NCI-H82 (cell line): ENCODE data around the gene SLC4A7.
"Not testable (repeated sequence)": the region's sequence is repeated elsewhere in the genome, so short reads cannot be mapped to it uniquely, and the experiment has no call there.

Source experiments
- DNase-seq: peaks from one replicate; lab custom pipeline; 2025; lab: John Stamatoyannopoulos, UW

The SLC4A7 gene

DNA sequence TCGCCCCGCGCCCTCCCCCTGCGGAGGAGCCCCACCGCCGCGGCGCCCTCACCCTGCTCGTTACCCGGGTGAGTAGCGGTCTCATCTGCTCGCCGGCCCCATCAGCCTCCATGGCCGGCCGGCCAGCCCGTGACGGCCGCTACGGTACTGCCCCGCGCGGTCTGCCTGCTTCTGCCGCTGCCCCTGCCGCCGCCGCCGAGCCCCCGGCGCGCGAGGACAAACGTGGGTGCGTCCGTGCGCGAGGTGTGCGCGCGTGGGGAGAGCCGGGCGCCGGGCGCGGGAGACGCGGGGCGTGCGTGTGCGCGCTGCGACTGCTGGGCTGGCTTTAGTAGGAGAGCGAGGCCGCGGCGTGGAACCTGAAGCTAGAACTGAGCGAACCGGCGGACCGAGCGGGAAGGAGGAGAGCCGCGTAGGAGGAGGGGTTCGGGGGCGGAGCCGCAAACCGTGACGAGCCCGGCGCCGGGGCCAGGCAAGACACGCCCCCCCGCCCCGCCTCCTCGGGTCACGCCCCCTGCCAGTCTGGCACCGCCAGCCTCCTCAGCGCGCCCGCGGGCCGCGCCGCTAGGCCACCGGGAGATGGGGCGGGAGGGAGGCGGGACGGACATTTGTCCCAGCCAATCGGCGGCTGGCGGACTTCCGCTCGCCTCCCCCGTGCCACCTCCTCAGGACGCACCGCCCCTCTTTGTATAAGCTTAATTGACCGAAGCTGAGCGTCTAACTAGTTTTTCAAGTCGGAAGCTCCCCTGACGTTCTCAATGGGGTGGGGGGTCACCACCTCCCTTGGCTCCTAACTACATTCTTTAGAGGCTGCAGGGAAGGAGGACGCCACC is at the start of gene SLC4A7:
Gene SLC4A7, minus strand, starts transcription at position 370 of the 830 bp plus-strand sequence. Its CDS starts 258 bp downstream, at position 112.
- DNase-seq = peak; percentile 96

DNA sequence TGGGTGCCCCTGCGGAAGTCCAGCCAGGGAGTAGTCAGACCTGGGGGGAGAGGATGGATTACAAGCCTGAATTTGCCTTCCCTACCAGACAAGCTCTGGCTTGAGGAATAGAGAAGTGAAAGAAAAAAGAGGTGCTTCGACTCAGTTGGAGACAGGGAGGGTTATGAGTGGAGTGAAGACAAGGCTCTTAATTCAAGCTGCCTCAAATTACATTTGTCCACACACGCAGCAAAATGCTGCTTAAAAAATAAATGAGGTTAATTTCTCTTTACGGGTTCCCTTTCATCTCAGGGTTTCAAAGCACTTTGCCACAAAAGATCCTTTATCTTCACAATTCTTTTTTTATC is 49.0 kb upstream of the SLC4A7 start:
- no peak for DNase-seq

DNA sequence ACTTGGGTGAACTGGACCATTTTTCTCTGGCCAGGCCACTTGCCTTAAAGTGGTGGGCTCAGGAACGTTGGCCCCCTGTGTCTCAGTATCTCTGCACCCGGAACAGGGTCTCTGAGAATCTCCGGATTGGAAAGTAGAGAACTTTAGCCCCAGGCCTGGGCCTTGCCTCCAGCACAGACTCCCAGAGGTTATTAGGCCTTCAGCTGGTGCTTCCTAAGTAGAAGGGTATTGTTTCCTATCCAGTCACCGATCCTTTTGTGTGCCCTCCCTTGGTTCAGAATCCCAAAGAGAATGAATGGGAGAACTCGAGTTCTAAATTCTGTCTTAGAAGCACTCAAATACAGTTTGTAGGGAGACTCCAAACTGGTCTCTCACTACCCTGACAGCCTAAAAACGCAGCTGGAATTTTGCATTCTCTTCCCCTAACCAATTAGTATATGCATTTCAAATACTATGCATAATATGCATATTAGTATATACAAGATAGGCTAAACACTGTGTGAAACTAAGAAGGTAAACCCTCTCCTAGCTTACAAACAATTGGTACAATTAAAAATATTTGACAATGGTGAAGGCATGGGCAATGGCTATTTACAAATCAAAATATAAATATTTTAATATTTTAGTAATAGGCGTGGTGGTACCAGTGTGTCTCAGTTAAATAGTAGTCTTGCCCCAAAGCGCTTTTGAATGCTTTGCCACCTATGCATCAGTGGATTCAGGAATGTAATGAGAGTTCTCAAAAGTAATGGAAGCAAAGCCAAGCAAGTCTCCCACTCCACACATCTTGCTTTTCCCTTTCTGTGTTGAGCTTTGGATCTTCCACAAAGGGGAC is 48.5 kb upstream of the SLC4A7 start:
- no peak for DNase-seq

DNA sequence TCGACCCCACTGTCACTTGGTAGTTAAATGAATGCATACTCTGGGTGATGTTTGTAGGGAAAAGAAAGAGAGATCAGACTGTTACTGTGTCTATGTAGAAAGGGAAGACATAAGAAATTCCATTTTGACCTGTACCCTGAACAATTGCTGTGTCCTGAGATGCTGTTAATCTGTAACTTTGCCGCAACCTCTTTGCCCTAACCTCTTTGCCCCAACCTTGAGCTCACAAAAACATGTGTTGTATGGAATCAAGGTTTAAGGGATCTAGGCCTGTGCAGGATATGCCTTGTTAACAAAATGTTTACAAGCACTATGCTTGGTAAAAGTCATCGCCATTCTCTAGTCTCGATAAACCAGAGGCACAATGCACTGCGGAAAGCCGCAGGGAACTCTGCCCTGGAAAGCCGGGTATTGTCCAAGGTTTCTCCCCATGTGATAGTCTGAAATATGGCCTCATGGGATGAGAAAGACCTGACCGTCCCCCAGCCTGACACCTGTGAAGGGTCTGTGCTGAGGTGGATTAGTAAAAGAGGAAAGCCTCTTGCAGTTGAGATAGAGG is 47.1 kb upstream of the SLC4A7 start:
- DNase-seq = not testable (repeated sequence)

DNA sequence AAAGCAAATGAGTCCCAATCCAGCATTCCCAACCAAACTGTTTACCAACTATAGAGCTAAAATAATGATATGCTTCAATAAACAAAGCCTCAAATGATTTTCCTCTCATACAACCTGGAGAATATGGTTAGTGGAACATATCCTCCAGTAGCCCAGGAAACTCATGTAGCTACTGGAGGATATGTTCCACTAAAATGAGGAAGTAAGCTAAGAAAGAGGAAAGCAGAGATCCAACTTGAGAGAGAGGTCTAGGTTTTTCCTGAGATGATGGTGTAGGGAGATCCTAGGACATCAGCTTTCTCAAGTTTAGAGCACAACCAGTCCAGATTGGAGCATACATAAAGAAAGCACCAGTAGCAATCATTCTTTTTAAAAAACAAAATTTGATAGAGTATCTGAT is 44.6 kb upstream of the SLC4A7 start:
- DNase-seq = no peak

DNA sequence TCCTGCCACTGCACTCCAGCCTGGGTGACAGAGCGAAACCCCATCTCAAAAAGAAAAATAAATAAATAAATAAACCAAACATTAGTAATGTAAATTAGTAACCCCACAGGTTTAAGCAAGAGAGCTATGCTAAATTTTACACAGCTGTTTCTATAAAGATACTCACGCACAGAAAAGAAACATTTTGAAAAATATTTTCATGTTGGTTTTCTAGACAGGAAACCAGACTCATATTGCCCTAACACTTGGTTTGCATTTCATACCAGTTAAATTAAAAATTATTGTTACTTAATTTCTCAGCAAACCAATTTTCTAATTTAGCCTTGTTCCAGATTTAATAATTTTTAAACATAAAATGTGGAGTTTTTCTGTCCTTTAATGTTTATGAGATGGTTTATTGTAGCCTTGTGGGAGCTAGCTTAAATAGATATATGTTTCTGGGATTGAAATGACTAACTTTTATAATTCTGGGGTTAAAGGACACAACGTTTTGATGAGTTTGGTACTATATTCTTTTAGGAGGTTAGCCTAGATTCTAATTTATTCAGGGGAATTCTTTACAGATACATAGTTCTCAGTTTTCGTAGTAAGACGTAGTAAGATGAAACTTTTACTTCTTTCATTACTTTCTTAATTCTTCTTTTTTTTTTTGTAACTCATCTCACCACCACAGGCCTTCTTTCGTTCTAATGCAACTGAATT is 42.6 kb upstream of the SLC4A7 start:
- no peak for DNase-seq

DNA sequence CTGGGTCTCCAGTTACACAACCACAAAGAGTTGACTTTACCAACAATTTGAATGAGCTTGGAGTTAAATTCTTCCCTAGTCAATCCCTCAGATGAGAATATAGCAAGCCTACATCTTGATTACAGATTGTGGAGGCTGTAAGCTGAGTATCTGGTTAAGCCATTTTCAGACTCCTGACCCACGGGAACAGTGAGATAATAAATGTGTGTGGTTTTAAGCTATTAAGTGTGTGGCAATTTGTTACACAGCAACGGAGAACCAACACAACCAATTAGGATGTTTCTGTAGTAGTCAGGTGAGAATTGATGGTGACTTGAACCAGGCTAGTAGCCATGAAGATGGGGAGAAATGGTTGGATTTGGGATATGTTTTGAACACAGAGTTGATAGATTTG is 37.7 kb upstream of the SLC4A7 start:
- no peak for DNase-seq

DNA sequence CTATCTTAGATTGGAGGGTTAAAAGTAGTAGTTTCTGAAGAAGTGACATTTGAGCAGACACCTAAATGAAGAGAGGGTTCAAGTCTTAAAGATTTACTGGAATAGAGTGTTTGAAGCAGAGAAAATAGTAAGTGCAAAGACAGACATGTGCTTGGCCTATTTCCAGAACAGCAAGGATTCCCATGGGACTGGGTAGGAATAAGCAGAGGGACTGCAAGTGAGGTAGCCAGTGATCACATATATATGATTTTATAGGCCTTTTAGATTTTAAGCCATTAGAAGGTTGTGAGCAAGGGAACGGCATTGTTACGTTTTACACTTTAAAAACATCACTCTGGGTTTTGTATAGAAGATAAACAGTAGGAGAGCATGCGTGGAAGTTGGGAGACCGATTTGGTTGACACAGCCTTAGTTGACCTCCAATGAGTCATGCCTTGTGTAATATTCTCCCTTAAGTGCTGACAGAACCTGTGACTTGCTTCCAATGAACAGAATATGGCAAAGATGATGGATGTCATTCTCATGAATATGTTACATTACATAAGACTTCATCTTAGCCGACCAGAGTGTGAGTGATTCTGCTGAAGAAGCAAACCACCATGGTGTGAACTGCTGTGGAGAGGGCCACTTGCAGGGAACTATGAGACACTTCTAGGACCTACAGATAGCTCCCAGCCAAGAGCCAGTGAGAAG is 37.1 kb upstream of the SLC4A7 start:
- DNase-seq = no peak

DNA sequence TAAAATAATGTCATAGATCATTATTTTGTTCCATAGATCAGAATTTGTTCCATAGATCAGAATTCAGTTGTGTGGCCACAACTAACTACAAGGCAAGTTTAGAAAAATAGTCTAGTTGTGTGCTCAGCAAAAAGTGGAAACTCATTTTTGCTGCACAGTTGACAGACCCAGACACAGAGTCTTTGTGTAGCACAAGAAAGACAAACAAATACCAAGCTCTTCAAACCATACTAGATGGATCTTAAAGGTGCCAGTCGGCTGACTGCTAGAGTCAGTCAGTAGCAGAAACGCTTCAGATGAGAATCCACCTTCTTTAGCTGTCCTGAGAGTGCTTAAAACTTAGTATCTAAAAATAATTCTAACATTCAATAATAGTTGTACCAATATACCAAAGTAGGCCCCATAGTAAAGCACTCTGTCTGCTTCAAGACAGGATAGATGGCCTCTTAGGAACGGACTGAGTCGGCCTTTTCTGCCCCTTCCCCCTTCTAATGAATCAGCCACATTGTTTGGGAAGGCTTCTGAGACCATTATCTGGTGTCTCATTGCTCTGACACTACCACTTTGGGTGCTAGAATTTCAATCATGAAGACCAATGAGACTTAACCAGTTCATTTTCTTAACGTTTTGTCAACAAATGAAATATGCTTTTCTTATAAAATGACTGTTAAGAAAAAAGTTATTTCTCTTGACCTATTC is 27.7 kb upstream of the SLC4A7 start:
- DNase-seq = no peak

DNA sequence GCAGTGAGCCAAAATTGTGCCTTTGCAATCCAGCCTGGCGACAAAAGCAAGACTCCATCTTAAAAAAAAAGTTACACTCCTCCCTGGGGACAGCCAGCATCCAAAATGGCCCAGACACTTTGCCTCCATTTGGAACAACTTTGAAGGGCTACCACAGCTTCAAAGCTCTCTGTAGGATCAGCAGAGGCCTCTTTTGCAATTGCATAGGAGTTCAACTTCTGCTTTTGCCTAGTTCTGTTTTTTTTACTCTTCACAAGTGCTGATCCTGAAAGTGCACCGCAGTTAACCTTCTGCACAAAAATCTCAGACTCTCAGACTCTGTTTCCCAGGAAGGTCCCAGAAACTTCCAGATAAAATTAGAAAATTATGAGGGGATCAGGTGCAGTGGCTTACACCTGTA is 25.2 kb upstream of the SLC4A7 start:
- no peak for DNase-seq

DNA sequence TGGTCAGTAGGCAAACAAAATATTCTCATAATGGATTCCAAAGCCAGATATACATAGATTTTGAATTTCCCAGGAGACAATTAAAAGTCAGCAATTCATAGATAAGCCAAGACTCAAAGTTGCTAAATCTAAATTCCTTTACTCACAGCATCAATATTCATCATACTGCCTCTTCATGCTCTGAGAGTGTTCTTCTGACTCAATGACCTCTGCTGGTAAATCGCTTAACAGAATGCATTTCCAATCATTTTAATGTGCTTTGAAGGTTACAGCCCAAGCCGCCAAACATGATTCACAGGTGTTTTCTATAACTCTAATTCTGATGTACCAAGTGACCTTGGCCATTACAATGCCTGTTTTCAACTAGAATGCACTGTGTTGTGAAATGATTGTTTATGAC is 24.2 kb upstream of the SLC4A7 start:
- DNase-seq = no peak

DNA sequence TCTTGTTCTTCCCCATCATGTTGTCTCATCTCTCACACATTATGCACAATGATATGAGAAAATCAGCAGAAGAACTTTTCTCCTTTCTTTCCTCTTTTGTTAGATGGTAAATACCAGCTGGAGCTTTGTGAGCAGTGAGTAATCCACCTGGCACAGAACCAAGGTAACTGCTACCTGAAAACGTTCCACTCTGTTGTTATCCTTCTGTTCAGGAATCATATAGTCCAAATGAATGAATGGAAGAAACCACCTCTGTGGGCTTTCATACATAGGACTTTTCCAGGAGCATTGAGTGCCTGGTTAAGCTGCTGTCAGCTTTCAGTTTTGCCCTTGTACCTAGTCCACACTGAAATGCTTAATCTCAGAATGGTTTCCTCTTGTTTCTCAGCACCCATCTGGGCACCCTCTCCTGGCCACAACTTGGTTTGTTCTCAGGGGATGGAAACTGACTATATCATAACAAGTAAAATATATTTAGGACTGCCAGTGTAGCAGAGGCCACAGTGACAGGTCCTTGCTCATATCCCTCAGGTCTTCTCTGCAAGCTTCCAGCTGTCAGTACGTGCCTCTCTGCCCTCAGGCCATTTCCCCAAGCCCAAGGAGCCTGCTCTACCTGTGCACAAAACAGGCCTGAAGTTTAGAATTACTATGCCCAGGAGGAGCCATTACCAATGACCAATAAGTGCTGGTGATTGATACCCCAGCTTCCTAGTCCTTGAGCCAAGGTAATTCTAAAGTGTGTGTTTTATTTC is 23.5 kb upstream of the SLC4A7 start:
- DNase-seq = no peak

DNA sequence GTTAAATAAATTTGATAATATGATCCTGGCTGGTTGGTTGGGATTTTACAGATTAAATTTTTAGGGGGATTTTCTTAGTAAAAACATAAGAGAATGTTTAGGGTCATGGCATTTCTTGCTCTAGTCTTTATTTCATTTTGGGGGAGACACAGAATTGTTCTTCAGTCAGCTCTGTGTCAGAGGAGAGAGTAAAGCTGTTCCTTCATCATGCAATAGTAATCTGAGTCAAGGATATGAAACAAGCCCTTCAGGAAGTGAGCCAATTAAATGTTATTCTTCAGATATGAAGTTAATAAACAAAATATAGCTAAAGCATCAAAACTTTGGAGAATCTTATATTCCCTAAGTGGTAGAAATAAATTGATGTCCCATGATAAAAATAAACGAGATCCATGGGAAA is 22.9 kb upstream of the SLC4A7 start:
- DNase-seq = no peak

DNA sequence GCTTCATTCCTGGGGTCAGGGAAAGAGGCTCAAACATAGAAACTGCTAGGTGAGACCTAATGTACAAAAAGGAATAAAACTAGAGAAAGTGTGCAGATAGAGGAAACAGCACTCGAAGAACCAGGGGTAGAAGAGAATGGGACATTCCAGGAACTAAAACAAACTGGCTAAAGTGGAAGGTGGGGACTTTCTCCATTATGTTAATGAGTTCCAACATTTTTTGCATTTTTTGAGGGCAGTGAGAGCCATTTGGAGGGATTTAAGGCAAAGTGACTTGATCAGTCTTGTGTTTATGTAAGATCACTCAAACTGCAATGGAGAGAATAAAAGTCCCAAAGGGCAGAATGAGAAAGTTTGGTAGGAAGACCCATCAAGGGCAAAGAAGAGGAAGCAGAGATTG is 20.6 kb upstream of the SLC4A7 start:
- no peak for DNase-seq

DNA sequence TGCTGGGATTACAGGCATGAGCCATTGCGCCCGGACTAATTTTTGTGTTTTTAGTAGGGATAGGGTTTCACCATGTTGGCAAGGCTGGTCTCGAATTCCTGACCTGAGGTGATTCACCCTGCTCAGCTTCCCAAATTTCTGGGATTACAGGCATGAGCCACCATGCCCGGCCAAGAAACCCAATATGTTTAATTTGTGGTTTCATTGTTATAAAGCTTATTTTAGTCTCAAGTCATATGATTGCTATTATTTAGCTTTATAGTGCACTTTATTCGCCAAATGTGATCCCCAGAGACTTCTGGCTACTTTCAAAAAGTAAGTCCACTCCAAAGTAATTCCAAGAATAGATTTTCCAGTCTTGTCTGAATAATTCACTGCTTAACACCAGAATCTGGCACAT is 19.3 kb upstream of the SLC4A7 start:
- no peak for DNase-seq

DNA sequence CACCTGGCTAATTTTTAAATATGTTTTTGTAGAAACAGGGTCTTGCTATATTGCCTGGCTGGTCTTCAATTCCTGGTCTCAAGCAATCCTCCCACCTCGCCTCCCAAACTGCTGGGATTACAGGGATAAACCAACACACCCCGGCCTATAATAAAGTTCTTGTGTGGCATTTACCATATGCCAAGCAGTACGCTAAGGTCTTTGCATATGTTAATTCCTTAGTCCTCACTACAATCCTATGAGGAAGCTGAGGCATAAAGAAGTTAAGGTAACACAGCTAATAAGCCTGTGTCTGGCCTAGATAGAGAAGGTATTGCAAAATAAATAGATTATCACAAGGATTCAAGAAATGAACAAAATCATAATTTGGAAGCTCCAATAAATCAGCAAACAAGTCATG is 17.6 kb upstream of the SLC4A7 start:
- no peak for DNase-seq

DNA sequence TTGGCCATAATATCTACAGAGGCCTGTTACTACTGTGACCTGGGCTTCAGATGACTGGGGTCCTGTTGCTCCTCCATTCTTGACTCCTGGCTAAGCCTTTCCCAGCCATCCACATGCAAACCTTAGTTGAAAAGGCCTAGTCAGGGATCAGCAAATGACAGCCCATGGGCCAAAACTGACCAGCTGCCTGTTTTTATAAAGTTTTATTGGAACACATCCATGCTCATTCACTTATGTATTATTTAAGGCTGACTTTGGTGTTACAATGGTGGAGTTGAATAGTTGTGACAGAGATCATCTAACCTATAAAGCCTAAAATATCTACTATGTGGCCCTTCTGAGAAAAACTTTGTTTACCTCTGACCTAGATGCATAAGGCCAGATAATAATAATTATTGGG is 16.8 kb upstream of the SLC4A7 start:
- no peak for DNase-seq

DNA sequence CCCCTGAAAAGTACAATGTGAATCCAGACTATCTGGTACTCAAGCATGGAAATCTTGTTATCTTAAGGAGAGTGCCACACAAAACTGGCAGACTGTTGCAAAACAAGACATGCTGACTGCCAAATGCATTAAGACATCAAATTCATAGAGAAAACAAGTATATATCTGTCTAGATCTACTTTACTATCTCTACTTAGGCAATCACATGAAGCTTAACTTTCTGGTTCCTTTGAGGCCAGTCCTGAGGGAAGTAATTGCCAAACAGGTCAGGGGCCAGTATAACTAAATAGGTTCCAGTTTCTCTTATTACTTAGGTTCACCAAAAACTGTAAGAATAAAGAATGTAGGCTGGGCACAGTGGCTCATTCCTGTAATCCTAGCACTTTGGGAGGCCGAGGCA is 15.9 kb upstream of the SLC4A7 start:
- DNase-seq = no peak

DNA sequence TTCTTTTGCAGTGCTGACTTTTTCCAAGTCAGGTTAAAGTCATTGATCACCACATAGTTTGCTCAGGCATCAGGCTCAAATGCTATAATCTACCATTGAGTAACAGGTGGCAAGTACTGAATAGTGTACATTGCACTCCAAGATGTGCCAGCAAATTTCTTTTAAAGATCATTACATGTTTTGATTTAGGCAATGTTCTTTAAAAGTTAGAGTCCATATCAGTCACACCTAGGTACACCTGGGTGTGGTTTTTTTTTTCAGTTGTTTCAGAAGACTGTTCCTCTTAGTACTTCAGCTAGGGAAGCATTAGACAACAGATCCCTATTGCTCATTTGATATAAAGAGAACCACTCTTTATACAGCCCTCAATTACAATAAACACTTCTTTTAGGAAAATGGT is 10.6 kb upstream of the SLC4A7 start:
- no peak for DNase-seq

DNA sequence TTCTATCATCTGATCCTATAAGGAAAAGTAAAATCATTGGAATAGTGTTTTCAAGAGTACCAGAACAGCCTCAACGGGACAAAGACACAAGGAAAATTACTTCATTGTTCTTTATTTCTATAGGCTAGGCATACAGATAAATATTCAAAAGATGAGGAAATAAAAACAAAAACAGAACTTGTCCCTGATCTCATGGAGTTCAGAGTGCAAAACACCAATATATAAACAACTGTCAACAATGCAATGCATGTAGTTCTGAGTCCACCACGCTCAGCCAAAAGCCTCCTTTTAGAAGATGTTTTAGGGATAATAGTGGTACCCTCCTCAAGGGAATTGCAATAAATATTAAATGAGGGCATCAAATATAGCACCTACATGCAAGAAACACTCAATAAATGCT is 4.6 kb upstream of the SLC4A7 start:
- no peak for DNase-seq

DNA sequence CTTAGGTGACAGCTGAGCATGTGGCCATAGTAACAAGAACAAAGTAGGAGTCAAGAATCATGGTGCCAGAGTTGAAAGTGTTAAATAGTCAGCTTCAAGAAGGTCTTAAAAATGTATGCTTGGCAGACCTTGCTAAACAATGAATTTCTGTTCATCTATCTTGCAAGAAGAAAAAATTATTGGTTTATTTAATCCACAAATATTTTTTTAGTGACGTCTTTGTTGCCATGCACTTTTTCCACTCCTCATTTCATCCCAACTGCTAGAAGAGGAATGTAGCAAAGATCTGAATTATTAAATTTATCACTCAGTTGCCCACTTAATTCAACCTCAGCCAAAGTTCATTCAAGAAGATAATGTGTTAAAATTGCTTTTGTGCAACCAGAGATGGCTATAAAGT is 3.2 kb upstream of the SLC4A7 start:
- DNase-seq = no peak
